Activated naive CD4-positive, alpha-beta T cell treated with anti-CD3 and anti-CD28 coated beads for 36 hours (primary cell): Measurements from ENCODE around the gene CNOT8. TPM values are rescaled to one million over a fixed set of nuclear protein-coding genes. Genes with fewer than 3 reads are reported as not detected.

Experiments used
- CTCF ChIA-PET: fragments of 350-600 bp; sonication (Branson Sonifier 250); formaldehyde crosslinking; loops from one replicate; lab custom pipeline; 2021; ENCODE audit warnings: antibody characterized with exemption; lab: Charles Lee
- DNase-seq: peaks from one replicate; pipeline ENCODE4 v3.0.0-alpha.2; 2020
- H3K27ac Mint-ChIP-seq: one replicate; pipeline ENCODE4 v1.8.0; 2021; ENCODE audit warnings: mild to moderate bottlenecking, mixed read lengths
- H3K27me3 Mint-ChIP-seq: one replicate; pipeline ENCODE4 v1.8.0; 2021; ENCODE audit warnings: low read depth, mixed read lengths
- H3K36me3 Mint-ChIP-seq: one replicate; pipeline ENCODE4 v1.8.0; 2021; ENCODE audit warnings: low read depth, mixed read lengths
- H3K4me1 Mint-ChIP-seq: one replicate; pipeline ENCODE4 v1.8.0; 2021; ENCODE audit warnings: low read depth, mixed read lengths
- H3K4me3 Mint-ChIP-seq: one replicate; pipeline ENCODE4 v1.8.0; 2021; ENCODE audit warnings: mild to moderate bottlenecking, moderate library complexity, mixed read lengths
- H3K9me3 Mint-ChIP-seq: one replicate; pipeline ENCODE4 v1.8.0; 2021; ENCODE audit warnings: mixed read lengths
- intact Hi-C: fragments of 100-400 bp; cut with micrococcal nuclease; formaldehyde crosslinking; loops from one replicate; pipeline ENCODE4 v1.15.1; 2023
- total RNA-seq, 2 experiments: library from RNA; stranded (reverse); gene quantifications; one replicate each; pipeline ENCODE4 v1.2.3, GENCODE V29; 2021

Gene CNOT8
- total RNA-seq: 10 to 100 TPM; 63.5 to 65.3 TPM

- CTCF ChIA-PET: interaction anchor here (0.9 kb wide), 1 partner anchor 207 kb away, joined by 3 read pairs; no protein-coding TSS in a partner anchor
- Mint-ChIP-seq H3K27me3 (no peaks in the 10 kb centered on the region), H3K4me1 (peaks cover 42% of the 10 kb centered on the region), H3K4me3 (peak within 1 kb of the TSS; percentile 88), H3K9me3 (no peaks in the 10 kb centered on the region), H3K36me3 (peaks cover 24% of the 10 kb centered on the region), H3K27ac (peak within 1 kb of the TSS; percentile 94)
- intact Hi-C loops: loop anchor here (1.0 to 5.0 kb wide), 9 partner anchors 29 to 820 kb away; partner anchors contain the start of genes FAM114A2, GALNT10, GEMIN5 and LARP1
- DNase-seq: peak; percentile 97
Measured at GRCh38 chr5:154858297-154858971, at the start of gene CNOT8. TSS of gene CNOT8 (plus strand) at chr5:154858627. CDS start at chr5:154863279, 4,652 bp downstream.

- Mint-ChIP-seq H3K4me3 (no peak overlapping the region), H3K27me3 (no peaks in the 10 kb centered on the region), H3K4me1 (peaks cover 24% of the 10 kb centered on the region), H3K36me3 (peaks cover 62% of the 10 kb centered on the region), H3K9me3 (no peaks in the 10 kb centered on the region), H3K27ac (no peak overlapping the region)
- intact Hi-C loops: no loop called here
- no peak for DNase-seq
- CTCF ChIA-PET: interaction anchor here (0.6 to 2.1 kb wide), 5 partner anchors 9 to 161 kb away, joined by 3 to 12 read pairs (median 3); no protein-coding TSS in a partner anchor
Measured at GRCh38 chr5:154811239-154811638, 47.2 kb upstream of the CNOT8 start.

- H3K27ac Mint-ChIP-seq: peak overlapping the region; percentile 11
- H3K27me3 Mint-ChIP-seq: no peaks in the 10 kb centered on the region
- peak; percentile 77 for DNase-seq
- peaks cover 25% of the 10 kb centered on the region for H3K4me1 Mint-ChIP-seq
- H3K9me3 Mint-ChIP-seq: no peaks in the 10 kb centered on the region
- peaks cover 67% of the 10 kb centered on the region for H3K36me3 Mint-ChIP-seq
- intact Hi-C loops: loop anchor here (1.0 kb wide), 2 partner anchors 57 to 162 kb away; partner anchors contain the start of gene LARP1
- H3K4me3 Mint-ChIP-seq: no peak overlapping the region
- CTCF ChIA-PET: interaction anchor here (0.9 to 2.1 kb wide), 4 partner anchors 10 to 161 kb away, joined by 3 to 12 read pairs (median 4); no protein-coding TSS in a partner anchor
Measured at GRCh38 chr5:154811653-154812465, 46.6 kb upstream of the CNOT8 start.

GRCh38 chr5:154813158-154813557 is 45.3 kb upstream of the CNOT8 start:
- no peaks in the 10 kb centered on the region for H3K9me3 Mint-ChIP-seq
- intact Hi-C loops: no loop called here
- peaks cover 68% of the 10 kb centered on the region for H3K36me3 Mint-ChIP-seq
- H3K4me1 Mint-ChIP-seq: peaks cover 28% of the 10 kb centered on the region
- H3K27me3 Mint-ChIP-seq: no peaks in the 10 kb centered on the region
- CTCF ChIA-PET: interaction anchor here (1.4 kb wide), 1 partner anchor 163 kb away, joined by 3 read pairs; no protein-coding TSS in a partner anchor
- H3K27ac Mint-ChIP-seq: peak overlapping the region; percentile 14
- no peak for DNase-seq
- H3K4me3 Mint-ChIP-seq: no peak overlapping the region

- peaks cover 28% of the 10 kb centered on the region for H3K4me1 Mint-ChIP-seq
- H3K9me3 Mint-ChIP-seq: no peaks in the 10 kb centered on the region
- peaks cover 62% of the 10 kb centered on the region for H3K36me3 Mint-ChIP-seq
- CTCF ChIA-PET: interaction anchor here (1.4 kb wide), 1 partner anchor 164 kb away, joined by 3 read pairs; no protein-coding TSS in a partner anchor
- no peaks in the 10 kb centered on the region for H3K27me3 Mint-ChIP-seq
- intact Hi-C loops: no loop called here
- H3K27ac Mint-ChIP-seq: peak overlapping the region; percentile 36
- no peak for DNase-seq
- no peak overlapping the region for H3K4me3 Mint-ChIP-seq
Measured at GRCh38 chr5:154813736-154814135, 44.7 kb upstream of the CNOT8 start.

GRCh38 chr5:154815025-154815424 is 43.4 kb upstream of the CNOT8 start:
- Mint-ChIP-seq H3K9me3 (no peaks in the 10 kb centered on the region), H3K4me3 (no peak overlapping the region), H3K27me3 (no peaks in the 10 kb centered on the region), H3K27ac (peak overlapping the region; percentile 53), H3K4me1 (peaks cover 28% of the 10 kb centered on the region), H3K36me3 (peaks cover 63% of the 10 kb centered on the region)
- intact Hi-C loops: no loop called here
- DNase-seq: no peak
- CTCF ChIA-PET: no interaction called here

- H3K4me3 Mint-ChIP-seq: no peak overlapping the region
- H3K36me3 Mint-ChIP-seq: peaks cover 63% of the 10 kb centered on the region
- no peak overlapping the region for H3K27ac Mint-ChIP-seq
- H3K4me1 Mint-ChIP-seq: peaks cover 28% of the 10 kb centered on the region
- no peaks in the 10 kb centered on the region for H3K27me3 Mint-ChIP-seq
- intact Hi-C loops: no loop called here
- CTCF ChIA-PET: no interaction called here
- DNase-seq: no peak
- no peaks in the 10 kb centered on the region for H3K9me3 Mint-ChIP-seq
Measured at GRCh38 chr5:154815684-154816247, 42.7 kb upstream of the CNOT8 start.

GRCh38 chr5:154816891-154817492 is 41.4 kb upstream of the CNOT8 start:
- intact Hi-C loops: no loop called here
- peaks cover 57% of the 10 kb centered on the region for H3K36me3 Mint-ChIP-seq
- H3K4me1 Mint-ChIP-seq: peaks cover 17% of the 10 kb centered on the region
- CTCF ChIA-PET: no interaction called here
- H3K4me3 Mint-ChIP-seq: no peak overlapping the region
- DNase-seq: no peak
- no peak overlapping the region for H3K27ac Mint-ChIP-seq
- H3K9me3 Mint-ChIP-seq: no peaks in the 10 kb centered on the region
- no peaks in the 10 kb centered on the region for H3K27me3 Mint-ChIP-seq

- no peaks in the 10 kb centered on the region for H3K27me3 Mint-ChIP-seq
- intact Hi-C loops: no loop called here
- peaks cover 54% of the 10 kb centered on the region for H3K36me3 Mint-ChIP-seq
- CTCF ChIA-PET: no interaction called here
- no peak overlapping the region for H3K27ac Mint-ChIP-seq
- H3K9me3 Mint-ChIP-seq: no peaks in the 10 kb centered on the region
- no peak overlapping the region for H3K4me3 Mint-ChIP-seq
- peaks cover 10% of the 10 kb centered on the region for H3K4me1 Mint-ChIP-seq
- no peak for DNase-seq
Measured at GRCh38 chr5:154817815-154818214, 40.6 kb upstream of the CNOT8 start.

GRCh38 chr5:154818471-154819116 is 39.8 kb upstream of the CNOT8 start:
- CTCF ChIA-PET: interaction anchor here (1.2 kb wide), 1 partner anchor 169 kb away, joined by 3 read pairs; no protein-coding TSS in a partner anchor
- Mint-ChIP-seq H3K4me1 (peaks cover 5% of the 10 kb centered on the region), H3K4me3 (no peak overlapping the region), H3K27me3 (no peaks in the 10 kb centered on the region), H3K36me3 (peaks cover 53% of the 10 kb centered on the region), H3K9me3 (no peaks in the 10 kb centered on the region), H3K27ac (no peak overlapping the region)
- DNase-seq: no peak
- intact Hi-C loops: no loop called here

- intact Hi-C loops: no loop called here
- Mint-ChIP-seq H3K27ac (no peak overlapping the region), H3K4me3 (no peak overlapping the region), H3K36me3 (peaks cover 54% of the 10 kb centered on the region), H3K27me3 (no peaks in the 10 kb centered on the region), H3K9me3 (no peaks in the 10 kb centered on the region), H3K4me1 (peaks cover 5% of the 10 kb centered on the region)
- no peak for DNase-seq
- CTCF ChIA-PET: interaction anchor here (1.2 kb wide), 1 partner anchor 169 kb away, joined by 3 read pairs; no protein-coding TSS in a partner anchor
Measured at GRCh38 chr5:154819546-154819945, 38.9 kb upstream of the CNOT8 start.
